HG03521 (cell line): Measurements from ENCODE around the gene CFAP157.

Source experiments
- ATAC-seq: cut with Tn5 transposase; IDR thresholded peaks from one replicate; pipeline ENCODE4 v1.9.1; 2021; ENCODE audit warnings: mild to moderate bottlenecking, moderate library complexity; ENCODE audit not compliant: unreplicated experiment

The CFAP157 gene

GRCh38 chr9:127706836-127707241 lies at the start of gene CFAP157:
Gene CFAP157, plus strand, starts transcription at chr9:127706988. Its CDS starts 44 bp downstream, at chr9:127707032.
- ATAC-seq: no peak

GRCh38 chr9:127658428-127658827 lies 48.4 kb upstream of the CFAP157 start:
- ATAC-seq: no peak

- no peak for ATAC-seq
Measured at GRCh38 chr9:127660886-127661741, 45.7 kb upstream of the CFAP157 start.

- ATAC-seq: no peak
Measured at GRCh38 chr9:127662617-127663016, 44.2 kb upstream of the CFAP157 start.

- ATAC-seq: no peak
Measured at GRCh38 chr9:127664324-127664677, 42.5 kb upstream of the CFAP157 start.

- no peak for ATAC-seq
Measured at GRCh38 chr9:127664678-127665507, 41.9 kb upstream of the CFAP157 start.

- ATAC-seq: no peak
Measured at GRCh38 chr9:127667127-127667844, 39.5 kb upstream of the CFAP157 start.

- no peak for ATAC-seq
Measured at GRCh38 chr9:127667906-127668305, 38.9 kb upstream of the CFAP157 start.

- no peak for ATAC-seq
Measured at GRCh38 chr9:127673234-127673633, 33.6 kb upstream of the CFAP157 start.

- no peak for ATAC-seq
Measured at GRCh38 chr9:127676638-127677037, 30.1 kb upstream of the CFAP157 start.

- ATAC-seq: no peak
Measured at GRCh38 chr9:127679506-127679905, 27.3 kb upstream of the CFAP157 start.

GRCh38 chr9:127680226-127680625 lies 26.6 kb upstream of the CFAP157 start:
- ATAC-seq: no peak

GRCh38 chr9:127680846-127681245 lies 25.9 kb upstream of the CFAP157 start:
- ATAC-seq: no peak

- ATAC-seq: no peak
Measured at GRCh38 chr9:127682351-127683136, 24.2 kb upstream of the CFAP157 start.

GRCh38 chr9:127683723-127684122 lies 23.1 kb upstream of the CFAP157 start:
- ATAC-seq: no peak

- ATAC-seq: no peak
Measured at GRCh38 chr9:127684576-127684975, 22.2 kb upstream of the CFAP157 start.

GRCh38 chr9:127686461-127687393 lies 20.1 kb upstream of the CFAP157 start:
- ATAC-seq: no peak

- no peak for ATAC-seq
Measured at GRCh38 chr9:127689329-127690000, 17.3 kb upstream of the CFAP157 start.

GRCh38 chr9:127690735-127691134 lies 16.1 kb upstream of the CFAP157 start:
- no peak for ATAC-seq
